Measurements from ENCODE around the gene LNX1. TPM values are rescaled to one million over a fixed set of nuclear protein-coding genes. Genes with fewer than 3 reads are reported as not detected.
A peak's percentile ranks its signal among the peaks of the same experiment; 100 is the strongest.

The LNX1 gene
- total and polyA plus RNA-seq, 12 donors = 1.2 to 8.9 (median 3.7) TPM

- no peaks in the 10 kb centered on the region for H3K27me3 ChIP-seq
- no peak for DNase-seq
- H3K4me3 ChIP-seq = no peak overlapping the region
- TF ChIP-seq, protein P1, sequence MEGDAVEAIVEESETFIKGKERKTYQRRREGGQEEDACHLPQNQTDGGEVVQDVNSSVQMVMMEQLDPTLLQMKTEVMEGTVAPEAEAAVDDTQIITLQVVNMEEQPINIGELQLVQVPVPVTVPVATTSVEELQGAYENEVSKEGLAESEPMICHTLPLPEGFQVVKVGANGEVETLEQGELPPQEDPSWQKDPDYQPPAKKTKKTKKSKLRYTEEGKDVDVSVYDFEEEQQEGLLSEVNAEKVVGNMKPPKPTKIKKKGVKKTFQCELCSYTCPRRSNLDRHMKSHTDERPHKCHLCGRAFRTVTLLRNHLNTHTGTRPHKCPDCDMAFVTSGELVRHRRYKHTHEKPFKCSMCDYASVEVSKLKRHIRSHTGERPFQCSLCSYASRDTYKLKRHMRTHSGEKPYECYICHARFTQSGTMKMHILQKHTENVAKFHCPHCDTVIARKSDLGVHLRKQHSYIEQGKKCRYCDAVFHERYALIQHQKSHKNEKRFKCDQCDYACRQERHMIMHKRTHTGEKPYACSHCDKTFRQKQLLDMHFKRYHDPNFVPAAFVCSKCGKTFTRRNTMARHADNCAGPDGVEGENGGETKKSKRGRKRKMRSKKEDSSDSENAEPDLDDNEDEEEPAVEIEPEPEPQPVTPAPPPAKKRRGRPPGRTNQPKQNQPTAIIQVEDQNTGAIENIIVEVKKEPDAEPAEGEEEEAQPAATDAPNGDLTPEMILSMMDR (IDR thresholded peaks at IDR 0.05) = no peak
- TF ChIP-seq POLR2A (IDR thresholded peaks at IDR 0.05) = no peak
- no peaks in the 10 kb centered on the region for H3K4me1 ChIP-seq (replicated peaks in 1 of 2)
- WGBS, 4 donors = 49 to 87% (median 83%) methylated on average over 2 of the region's 2 CpGs
- intact Hi-C loops (cut with DNase I) = no loop called here
- H3K36me3 ChIP-seq (replicated peaks in 1 of 2) = no peaks in the 10 kb centered on the region
- no peaks in the 10 kb centered on the region for H3K9me3 ChIP-seq (replicated peaks in 1 of 3)
- no peak overlapping the region for H3K27ac ChIP-seq
Observed at GRCh38 chr4:53625888-53626287, 34.6 kb upstream of the LNX1 start.

GRCh38 chr4:53622739-53623151 is 31.5 kb upstream of the LNX1 start:
- TF ChIP-seq POLR2A (IDR thresholded peaks at IDR 0.05) = no peak
- TF ChIP-seq, protein P1 (IDR thresholded peaks at IDR 0.05) = no peak

DNA sequence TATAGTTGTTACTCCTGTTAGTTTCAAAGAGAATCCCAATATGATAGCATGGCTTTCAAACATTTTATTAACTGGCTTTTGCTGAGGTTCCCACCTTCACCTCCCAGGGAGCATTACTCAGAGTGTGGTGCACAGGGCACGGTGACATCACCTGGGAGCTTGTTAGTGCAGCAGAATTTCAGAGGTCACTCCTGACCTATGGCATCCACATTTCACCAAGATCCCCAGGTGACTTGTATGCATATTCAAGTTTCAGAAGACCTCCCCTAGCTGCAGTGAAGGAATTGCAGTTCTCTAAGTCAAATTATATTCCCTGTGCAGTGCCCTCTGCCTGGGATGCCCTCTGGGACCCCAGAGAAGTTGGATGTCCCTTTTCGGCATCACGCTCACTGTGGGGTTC is 29.7 kb upstream of the LNX1 start:
- peaks cover 5 to 14% of the 10 kb centered on the region in 2 donors for H3K4me1 ChIP-seq (replicated peaks in 1 of 2)
- TF ChIP-seq, protein P1 (IDR thresholded peaks at IDR 0.05) = no peak
- TF ChIP-seq POLR2A (IDR thresholded peaks at IDR 0.05) = no peak
- WGBS, 4 donors = 72 to 96% (median 93%) methylated on average over 3 of the region's 3 CpGs

More at GRCh38 chr4:53622739-53623151, 31.5 kb upstream of the LNX1 start:
- H3K27me3 ChIP-seq = no peaks in the 10 kb centered on the region
- no peaks in the 10 kb centered on the region for H3K9me3 ChIP-seq (replicated peaks in 1 of 3)
- peaks cover 5 to 6% of the 10 kb centered on the region in 2 donors for H3K4me1 ChIP-seq (replicated peaks in 1 of 2)
- H3K4me3 ChIP-seq = no peak overlapping the region
- WGBS, 4 donors = 75 to 92% (median 90%) methylated on average over 1 of the region's 1 CpG
- H3K27ac ChIP-seq = no peak overlapping the region
- DNase-seq = peak in 1 of 7 donors; percentile 9
- no peaks in the 10 kb centered on the region for H3K36me3 ChIP-seq (replicated peaks in 1 of 2)
- intact Hi-C loops (cut with DNase I) = no loop called here

GRCh38 chr4:53619431-53619830 is 28.1 kb upstream of the LNX1 start:
- H3K9me3 ChIP-seq (replicated peaks in 1 of 3) = no peaks in the 10 kb centered on the region
- no peak overlapping the region for H3K27ac ChIP-seq
- H3K27me3 ChIP-seq = no peaks in the 10 kb centered on the region
- DNase-seq = no peak
- H3K4me1 ChIP-seq (replicated peaks in 1 of 2) = peaks cover 5 to 14% of the 10 kb centered on the region in 2 donors
- TF ChIP-seq POLR2A (IDR thresholded peaks at IDR 0.05) = no peak
- TF ChIP-seq, protein P1 (IDR thresholded peaks at IDR 0.05) = no peak
- H3K36me3 ChIP-seq (replicated peaks in 1 of 2) = no peaks in the 10 kb centered on the region
- 88 to 95% (median 91%) methylated on average over 3 of the region's 3 CpGs for whole genome bisulfite sequencing, 4 donors
- no peak overlapping the region for H3K4me3 ChIP-seq
- intact Hi-C loops (cut with DNase I) = no loop called here

More for the DNA sequence above, 29.7 kb upstream of the LNX1 start:
- no peak overlapping the region for H3K4me3 ChIP-seq
- no peaks in the 10 kb centered on the region for H3K9me3 ChIP-seq (replicated peaks in 1 of 3)
- H3K27ac ChIP-seq = no peak overlapping the region
- no peaks in the 10 kb centered on the region for H3K36me3 ChIP-seq (replicated peaks in 1 of 2)
- DNase-seq = no peak
- no peaks in the 10 kb centered on the region for H3K27me3 ChIP-seq
- intact Hi-C loops (cut with DNase I) = no loop called here
